ENCODE data around the gene BNC2.

- TF ChIP-seq CTCF (IDR thresholded peaks at IDR 0.05) (no peak), POLR2A (IDR thresholded peaks at IDR 0.05) (no peak)
These were observed 35.7 kb downstream of the BNC2 start for GRCh38 chr9:16834817-16835216.
